Measurements from ENCODE around the gene POU2F2.

GRCh38 chr19:42091742-42092141 lies 40.5 kb downstream of the POU2F2 start:
- no peak for TF ChIP-seq HDAC2 (IDR thresholded peaks at IDR 0.05)
- TF ChIP-seq POLR2A (IDR thresholded peaks at IDR 0.05; ENCODE audit: low read length) = no peak
- TF ChIP-seq CTCF (IDR thresholded peaks at IDR 0.05) = no peak
